Measurements from ENCODE around the gene PPP1R9B.

PPP1R9B gene

DNA sequence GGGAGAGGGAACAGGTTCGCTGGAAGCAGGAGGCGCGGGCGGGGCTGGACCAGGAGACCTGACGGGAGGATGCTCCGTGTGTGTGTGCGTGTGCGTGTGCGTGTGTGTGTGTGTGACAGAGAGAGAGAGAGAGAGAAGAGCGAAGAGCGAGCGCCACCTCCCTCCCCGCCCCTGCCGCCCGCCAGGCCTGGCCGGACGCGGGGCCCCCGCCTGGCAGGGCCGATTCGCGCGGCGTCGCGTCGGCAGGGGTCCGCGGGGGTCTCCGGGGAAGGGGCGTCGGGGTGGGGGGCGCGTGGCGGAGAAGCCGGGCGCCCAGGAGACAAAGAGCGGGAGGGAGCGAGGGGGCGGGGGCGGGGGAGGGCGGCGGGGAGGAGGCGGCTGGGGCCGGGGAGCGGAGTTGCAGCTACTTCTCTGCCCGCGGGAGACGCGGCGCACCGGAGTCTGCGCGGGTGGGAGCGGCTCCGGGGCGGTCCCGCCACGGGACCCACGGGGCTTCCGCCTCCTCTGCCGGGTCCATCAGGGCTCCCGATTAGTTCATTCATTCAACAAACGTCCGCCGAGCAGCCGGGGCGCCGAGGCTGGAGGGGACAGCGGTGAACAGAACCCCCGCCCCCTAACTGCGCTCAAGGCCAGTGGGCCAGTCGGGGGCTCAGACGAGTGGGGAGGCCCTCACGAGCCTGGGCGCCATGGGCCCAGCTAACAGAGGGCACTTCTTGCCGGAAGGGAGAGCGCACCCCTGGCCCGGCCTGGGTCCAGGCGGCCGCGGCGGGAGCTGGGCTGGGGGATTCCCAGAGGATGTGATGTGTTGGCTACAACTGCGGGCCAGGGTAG, 20.5 kb downstream of the PPP1R9B start, which contains the start of gene SAMD14:
SAMD14 (minus strand) TSS at position 433 of the 831 bp plus-strand sequence. CDS start 5,201 bp downstream, outside the sequence.
- Histone ChIP-seq H3K27ac (replicated peaks; ENCODE audit: low read length) (peak within 1 kb of the TSS; percentile 74), H2AK5ac (ENCODE audit: low read depth, low read length) (peak within 1 kb of the TSS; percentile 99), H2AFZ (ENCODE audit: low read length) (peak within 1 kb of the TSS; percentile 98), H3K9ac (ENCODE audit: low read depth, low read length, poor library complexity) (peak within 1 kb of the TSS; percentile 91), H2BK12ac (ENCODE audit: low read length) (peak within 1 kb of the TSS; percentile 77), H4K8ac (ENCODE audit: low read depth, low read length) (no peak within 1 kb of the TSS), H3K18ac (ENCODE audit: low read length) (peak within 1 kb of the TSS; percentile 97), H3K9me3 (replicated peaks in 1 of 2; ENCODE audit: control insufficient read depth in 2 of 2, insufficient read depth in 1 of 2, low read depth in 1 of 2, low read length in 2 of 2) (no peaks in the 10 kb centered on the region), H2BK15ac (ENCODE audit: low read length) (peak within 1 kb of the TSS; percentile 96), H3K4ac (ENCODE audit: low read length) (peak within 1 kb of the TSS; percentile 60), H3K4me3 (ENCODE audit: low read length in 2 of 2) (peak within 1 kb of the TSS; percentile 57 to 88), H3K4me1 (ENCODE audit: control insufficient read depth in 2 of 2, insufficient read depth in 1 of 2, low read depth in 1 of 2, low read length in 2 of 2) (peaks cover 10 to 11% of the 10 kb centered on the region in 2 donors), H4K91ac (ENCODE audit: low read depth, low read length, poor library complexity) (peak within 1 kb of the TSS; percentile 46), H3K23ac (ENCODE audit: low read depth, low read length, poor library complexity) (peak within 1 kb of the TSS; percentile 82), H2BK120ac (ENCODE audit: low read depth, low read length) (peak within 1 kb of the TSS; percentile 95), H2BK5ac (ENCODE audit: low read length) (peak within 1 kb of the TSS; percentile 63), H3K4me2 (ENCODE audit: insufficient read depth, low read length, poor library complexity, severe bottlenecking) (peak within 1 kb of the TSS; percentile 82), H3K27me3 (ENCODE audit: control insufficient read depth in 3 of 3, insufficient read depth in 3 of 3, low read depth in 1 of 3, low read length in 3 of 3) (no peaks in the 10 kb centered on the region), H3K36me3 (replicated peaks in 1 of 2; ENCODE audit: control insufficient read depth in 2 of 2, insufficient read depth in 2 of 2, low read length in 2 of 2) (peaks cover 0 to 15% of the 10 kb centered on the region in 2 donors), H3K14ac (ENCODE audit: low read length) (peak within 1 kb of the TSS; percentile 90), H3K79me1 (ENCODE audit: low read depth, low read length) (no peaks in the 10 kb centered on the region)
- no peak for DNase-seq (ENCODE audit: low spot score)
- no CpG with 5 or more reads among the region's 84 CpGs for WGBS, 2 donors (ENCODE audit: extremely low coverage in 2 of 2, insufficient read length in 2 of 2, insufficient replicate concordance in 1 of 2)

DNA sequence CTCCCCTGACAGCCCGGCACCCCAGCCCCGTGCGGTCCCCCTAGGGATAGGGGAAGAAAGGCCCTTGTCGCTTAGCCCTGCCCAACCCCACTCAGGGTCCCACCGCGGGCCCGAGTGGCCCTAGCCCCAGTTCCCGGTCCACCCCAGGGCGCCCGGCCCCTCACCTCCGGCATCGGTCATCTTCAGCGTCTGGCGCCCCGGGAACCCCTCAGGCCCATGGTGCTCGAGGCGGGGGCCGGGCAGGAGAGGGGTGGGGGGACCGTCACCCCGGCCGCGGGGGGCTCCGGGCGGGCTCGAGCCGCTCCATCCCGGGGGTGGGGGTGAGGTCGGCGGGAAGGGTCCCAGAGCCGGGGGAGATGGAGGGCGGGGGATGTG, 21.1 kb downstream of the PPP1R9B start:
- no peak overlapping the region for H4K91ac ChIP-seq (ENCODE audit: low read depth, low read length, poor library complexity)
- H2BK120ac ChIP-seq (ENCODE audit: low read depth, low read length): peak overlapping the region; percentile 83
- H3K79me1 ChIP-seq (ENCODE audit: low read depth, low read length): no peaks in the 10 kb centered on the region
- H2AFZ ChIP-seq (ENCODE audit: low read length): peak overlapping the region; percentile 98
- peak overlapping the region; percentile 82 for H3K4me2 ChIP-seq (ENCODE audit: insufficient read depth, low read length, poor library complexity, severe bottlenecking)
- WGBS, 2 donors (ENCODE audit: extremely low coverage in 2 of 2, insufficient read length in 2 of 2, insufficient replicate concordance in 1 of 2): no CpG with 5 or more reads among the region's 31 CpGs
- peak overlapping the region; percentile 94 for H3K18ac ChIP-seq (ENCODE audit: low read length)
- H3K27ac ChIP-seq (replicated peaks; ENCODE audit: low read length): no peak overlapping the region
- peak overlapping the region; percentile 70 for H3K9ac ChIP-seq (ENCODE audit: low read depth, low read length, poor library complexity)
- H3K14ac ChIP-seq (ENCODE audit: low read length): no peak overlapping the region
- H3K4me3 ChIP-seq (ENCODE audit: low read length in 2 of 2): peak overlapping the region; percentile 57 to 88
- H3K4ac ChIP-seq (ENCODE audit: low read length): peak overlapping the region; percentile 60
- H4K8ac ChIP-seq (ENCODE audit: low read depth, low read length): no peak overlapping the region
- H3K36me3 ChIP-seq (replicated peaks in 1 of 2; ENCODE audit: control insufficient read depth in 2 of 2, insufficient read depth in 2 of 2, low read length in 2 of 2): peaks cover under 1 to 9% of the 10 kb centered on the region in 2 donors
- H3K23ac ChIP-seq (ENCODE audit: low read depth, low read length, poor library complexity): no peak overlapping the region
- no peak overlapping the region for H2AK5ac ChIP-seq (ENCODE audit: low read depth, low read length)
- DNase-seq (ENCODE audit: low spot score): no peak
- H2BK12ac ChIP-seq (ENCODE audit: low read length): no peak overlapping the region
- H2BK15ac ChIP-seq (ENCODE audit: low read length): peak overlapping the region; percentile 11
- peaks cover 11 to 12% of the 10 kb centered on the region in 2 donors for H3K4me1 ChIP-seq (ENCODE audit: control insufficient read depth in 2 of 2, insufficient read depth in 1 of 2, low read depth in 1 of 2, low read length in 2 of 2)
- H2BK5ac ChIP-seq (ENCODE audit: low read length): peak overlapping the region; percentile 63
- H3K9me3 ChIP-seq (replicated peaks in 1 of 2; ENCODE audit: control insufficient read depth in 2 of 2, insufficient read depth in 1 of 2, low read depth in 1 of 2, low read length in 2 of 2): no peaks in the 10 kb centered on the region
- no peaks in the 10 kb centered on the region for H3K27me3 ChIP-seq (ENCODE audit: control insufficient read depth in 3 of 3, insufficient read depth in 3 of 3, low read depth in 1 of 3, low read length in 3 of 3)

DNA sequence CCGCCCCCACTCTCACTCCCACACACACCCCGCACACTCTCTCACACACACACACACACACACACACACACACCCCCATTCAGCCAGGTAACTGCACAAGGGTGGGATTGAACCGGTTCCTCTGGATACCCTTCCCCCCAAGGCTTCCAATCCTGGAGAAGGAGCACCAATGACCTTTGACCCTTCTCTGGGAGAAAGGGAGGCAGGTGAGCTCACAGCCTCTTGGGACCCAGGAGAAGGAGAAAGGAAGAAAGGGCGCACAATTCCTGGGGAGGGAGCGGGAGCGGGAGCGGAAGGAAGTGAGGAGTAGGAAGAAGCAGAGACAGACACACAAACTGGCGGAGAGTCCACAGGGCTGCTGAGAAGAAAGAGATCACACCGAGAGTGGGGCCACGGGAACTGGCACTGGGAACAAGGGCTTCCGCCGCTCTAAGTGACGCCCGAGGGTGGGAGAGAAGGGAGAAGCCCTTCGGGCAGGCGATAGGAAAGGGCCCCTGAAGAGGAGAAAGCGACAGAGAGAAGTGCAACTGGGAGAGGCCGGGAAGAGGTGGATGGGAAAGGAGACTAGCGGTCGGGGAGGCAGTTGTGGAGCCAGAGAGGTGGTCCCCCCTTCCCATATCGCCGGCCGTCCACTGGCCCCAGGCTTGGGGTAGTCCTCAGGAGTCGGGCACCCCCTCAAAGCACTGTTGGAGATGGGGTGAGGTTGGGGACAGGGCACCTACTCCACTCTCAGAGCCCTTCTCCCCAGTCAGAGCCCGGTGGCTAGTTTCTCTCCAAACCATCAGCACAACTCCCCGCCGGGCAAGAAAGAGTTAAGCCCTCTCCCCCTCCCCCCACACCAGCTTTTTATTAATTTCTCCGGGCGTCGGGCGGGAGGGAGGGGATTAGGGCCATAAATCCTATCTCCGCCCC, 21.8 kb downstream of the PPP1R9B start:
- Histone ChIP-seq H4K91ac (ENCODE audit: low read depth, low read length, poor library complexity) (peak overlapping the region; percentile 46), H3K4me2 (ENCODE audit: insufficient read depth, low read length, poor library complexity, severe bottlenecking) (peak overlapping the region; percentile 82), H2BK15ac (ENCODE audit: low read length) (peak overlapping the region; percentile 11), H3K18ac (ENCODE audit: low read length) (peak overlapping the region; percentile 92), H2BK5ac (ENCODE audit: low read length) (peak overlapping the region; percentile 63), H2AK5ac (ENCODE audit: low read depth, low read length) (peak overlapping the region; percentile 99), H3K4me3 (ENCODE audit: low read length in 2 of 2) (peak overlapping the region; percentile 57 to 88), H3K23ac (ENCODE audit: low read depth, low read length, poor library complexity) (peak overlapping the region; percentile 82), H2BK120ac (ENCODE audit: low read depth, low read length) (peak overlapping the region; percentile 83), H4K8ac (ENCODE audit: low read depth, low read length) (no peak overlapping the region), H3K4ac (ENCODE audit: low read length) (peak overlapping the region; percentile 60), H2BK12ac (ENCODE audit: low read length) (no peak overlapping the region), H3K79me1 (ENCODE audit: low read depth, low read length) (no peaks in the 10 kb centered on the region), H3K9ac (ENCODE audit: low read depth, low read length, poor library complexity) (peak overlapping the region; percentile 85), H3K14ac (ENCODE audit: low read length) (peak overlapping the region; percentile 14), H2AFZ (ENCODE audit: low read length) (peak overlapping the region; percentile 98), H3K4me1 (ENCODE audit: control insufficient read depth in 2 of 2, insufficient read depth in 1 of 2, low read depth in 1 of 2, low read length in 2 of 2) (peaks cover 18 to 19% of the 10 kb centered on the region in 2 donors), H3K9me3 (replicated peaks in 1 of 2; ENCODE audit: control insufficient read depth in 2 of 2, insufficient read depth in 1 of 2, low read depth in 1 of 2, low read length in 2 of 2) (no peaks in the 10 kb centered on the region), H3K36me3 (replicated peaks in 1 of 2; ENCODE audit: control insufficient read depth in 2 of 2, insufficient read depth in 2 of 2, low read length in 2 of 2) (peaks cover 3 to 4% of the 10 kb centered on the region in 2 donors), H3K27ac (replicated peaks; ENCODE audit: low read length) (peak overlapping the region; percentile 74), H3K27me3 (ENCODE audit: control insufficient read depth in 3 of 3, insufficient read depth in 3 of 3, low read depth in 1 of 3, low read length in 3 of 3) (no peaks in the 10 kb centered on the region)
- DNase-seq (ENCODE audit: low spot score): no peak
- WGBS, 2 donors (ENCODE audit: extremely low coverage in 2 of 2, insufficient read length in 2 of 2, insufficient replicate concordance in 1 of 2): no CpG with 5 or more reads among the region's 32 CpGs

Data from neuronal stem cell (in vitro differentiated cells).